Activated CD8-positive, alpha-beta T cell treated with anti-CD3 and anti-CD28 coated beads for 36 hours (primary cell): Measurements from ENCODE around the gene AUTS2. TPM values are rescaled to one million over a fixed set of nuclear protein-coding genes. Genes with fewer than 3 reads are reported as not detected.

ENCODE experiments used
- ATAC-seq: fragments of 200-7000 bp; cut with Tn5 transposase; one replicate; pipeline ENCODE4 v1.10.0; 2021; ENCODE audit warnings: mild to moderate bottlenecking, moderate library complexity
- CTCF ChIA-PET: fragments of 350-600 bp; sonication (Branson Sonifier 250); formaldehyde crosslinking; loops from one replicate; lab custom pipeline; 2021; ENCODE audit warnings: antibody characterized with exemption; lab: Charles Lee
- POLR2A ChIA-PET: fragments of 350-600 bp; sonication (Branson Sonifier 250); formaldehyde crosslinking; loops from one replicate; lab custom pipeline; 2021; ENCODE audit warnings: antibody characterized with exemption; lab: Charles Lee
- DNase-seq: peaks from one replicate; pipeline ENCODE4 v3.0.0-alpha.2; 2020
- H3K27ac Mint-ChIP-seq: one replicate; pipeline ENCODE4 v1.8.0; 2021; ENCODE audit warnings: mild to moderate bottlenecking, mixed read lengths
- H3K27me3 Mint-ChIP-seq: one replicate; pipeline ENCODE4 v1.8.0; 2021; ENCODE audit warnings: mixed read lengths
- H3K36me3 Mint-ChIP-seq: one replicate; pipeline ENCODE4 v1.8.0; 2021; ENCODE audit warnings: low read depth, mixed read lengths
- H3K4me1 Mint-ChIP-seq: one replicate; pipeline ENCODE4 v1.8.0; 2021; ENCODE audit warnings: low read depth, mixed read lengths
- H3K4me3 Mint-ChIP-seq: one replicate; pipeline ENCODE4 v1.8.0; 2021; ENCODE audit warnings: mild to moderate bottlenecking, moderate library complexity, mixed read lengths
- H3K9me3 Mint-ChIP-seq: one replicate; pipeline ENCODE4 v1.8.0; 2021; ENCODE audit warnings: mixed read lengths
- CTCF ChIP-seq: fragments of 200-600 bp; IDR thresholded peaks from one replicate; pipeline ENCODE4 v1.8.0; 2022; ENCODE audit warnings: antibody characterized with exemption, mild to moderate bottlenecking
- intact Hi-C: fragments of 100-400 bp; cut with micrococcal nuclease; formaldehyde crosslinking; loops from one replicate; pipeline ENCODE4 v1.10.0; 2022
- total RNA-seq, 2 experiments: library from RNA; stranded (reverse); gene quantifications; one replicate each; pipeline ENCODE4 v1.2.3, GENCODE V29; 2021

Gene AUTS2
- total RNA-seq, 2 experiments from 2014 or later: 3.1 to 3.3 TPM

- Mint-ChIP-seq H3K27ac (no peak overlapping the region), H3K9me3 (no peaks in the 10 kb centered on the region), H3K4me3 (no peak overlapping the region), H3K4me1 (no peaks in the 10 kb centered on the region), H3K27me3 (peaks cover 7% of the 10 kb centered on the region), H3K36me3 (no peaks in the 10 kb centered on the region)
- intact Hi-C loops: no loop called here
- CTCF ChIA-PET: no interaction called here
- ATAC-seq (no peak), DNase-seq (no peak)
- no peak for TF ChIP-seq CTCF
- POLR2A ChIA-PET: no interaction called here
Observed at GRCh38 chr7:69717221-69717620, 118.9 kb downstream of the AUTS2 start.

- CTCF ChIA-PET: no interaction called here
Observed at GRCh38 chr7:69719717-69720116, 121.4 kb downstream of the AUTS2 start.

GRCh38 chr7:69722843-69723242 lies 124.6 kb downstream of the AUTS2 start:
- Mint-ChIP-seq H3K4me3 (no peak overlapping the region), H3K27ac (no peak overlapping the region), H3K4me1 (no peaks in the 10 kb centered on the region), H3K9me3 (no peaks in the 10 kb centered on the region), H3K27me3 (peaks cover 2% of the 10 kb centered on the region), H3K36me3 (no peaks in the 10 kb centered on the region)
- ChIA-PET POLR2A (no interaction called here), CTCF (interaction anchor here (0.6 kb wide), 1 partner anchor 159 kb away, joined by 3 read pairs; no protein-coding TSS in a partner anchor)
- no peak for DNase-seq
- intact Hi-C loops: no loop called here
- no peak for ATAC-seq
- TF ChIP-seq CTCF: no peak

More at GRCh38 chr7:69719717-69720116, 121.4 kb downstream of the AUTS2 start:
- Mint-ChIP-seq H3K4me3 (no peak overlapping the region), H3K4me1 (no peaks in the 10 kb centered on the region), H3K9me3 (no peaks in the 10 kb centered on the region), H3K27me3 (peaks cover 7% of the 10 kb centered on the region), H3K27ac (no peak overlapping the region), H3K36me3 (no peaks in the 10 kb centered on the region)
- no peak for DNase-seq
- no peak for TF ChIP-seq CTCF
- POLR2A ChIA-PET: no interaction called here
- ATAC-seq: no peak
- intact Hi-C loops: no loop called here

GRCh38 chr7:69723663-69724062 lies 125.4 kb downstream of the AUTS2 start:
- ATAC-seq (no peak), DNase-seq (no peak)
- TF ChIP-seq CTCF: no peak
- Mint-ChIP-seq H3K4me3 (no peak overlapping the region), H3K27me3 (peaks cover 5% of the 10 kb centered on the region), H3K4me1 (no peaks in the 10 kb centered on the region), H3K9me3 (no peaks in the 10 kb centered on the region), H3K27ac (no peak overlapping the region), H3K36me3 (no peaks in the 10 kb centered on the region)
- POLR2A ChIA-PET: interaction anchor here (0.6 kb wide), 1 partner anchor 1051 kb away, joined by 3 read pairs; no protein-coding TSS in a partner anchor
- CTCF ChIA-PET: no interaction called here
- intact Hi-C loops: no loop called here

GRCh38 chr7:69728304-69728703 lies 130.0 kb downstream of the AUTS2 start:
- no peak for TF ChIP-seq CTCF
- H3K27ac Mint-ChIP-seq: no peak overlapping the region
- CTCF ChIA-PET: no interaction called here

More at GRCh38 chr7:69728304-69728703, 130.0 kb downstream of the AUTS2 start:
- Mint-ChIP-seq H3K36me3 (no peaks in the 10 kb centered on the region), H3K27me3 (peaks cover 5% of the 10 kb centered on the region), H3K4me3 (no peak overlapping the region), H3K9me3 (no peaks in the 10 kb centered on the region), H3K4me1 (no peaks in the 10 kb centered on the region)
- POLR2A ChIA-PET: no interaction called here
- intact Hi-C loops: no loop called here
- ATAC-seq (no peak), DNase-seq (no peak)
